MM.1S (cell line): ENCODE measurements around the gene MZB1.

ENCODE experiments used
- DNase-seq: peaks from one replicate; pipeline ENCODE4 v3.0.0-alpha.2; 2015
- H2AFZ ChIP-seq: fragments of 300-600 bp; sonication (generic); 2 replicates; pipeline ENCODE4 v1.6.0; 2016; ENCODE audit warnings: antibody characterized with exemption, low read length
- H3F3A ChIP-seq: fragments of 300-600 bp; sonication (generic); 2 replicates; pipeline ENCODE4 v1.6.1; 2016; ENCODE audit warnings: mild to moderate bottlenecking, antibody characterized with exemption, low read length, moderate library complexity, mixed read lengths; ENCODE audit not compliant: insufficient read depth
- H3K27ac ChIP-seq: fragments of 300-600 bp; sonication (generic); 2 replicates; pipeline ENCODE4 v1.5.1; 2016; ENCODE audit warnings: mild to moderate bottlenecking, low read length
- H3K27me3 ChIP-seq: fragments of 300-600 bp; sonication (generic); replicated peaks from 2 replicates; pipeline ENCODE4 v1.6.0; 2016; ENCODE audit warnings: low read length; ENCODE audit not compliant: insufficient read depth
- H3K36me3 ChIP-seq: fragments of 300-600 bp; sonication (generic); replicated peaks from 2 replicates; pipeline ENCODE4 v1.6.1; 2016; ENCODE audit warnings: mild to moderate bottlenecking, low read length, mixed read lengths; ENCODE audit not compliant: insufficient read depth
- H3K4me1 ChIP-seq: fragments of 300-600 bp; sonication (generic); 2 replicates; pipeline ENCODE4 v1.6.1; 2016; ENCODE audit warnings: low read length, mixed read lengths
- H3K4me2 ChIP-seq: fragments of 300-600 bp; sonication (generic); 2 replicates; pipeline ENCODE4 v1.6.0; 2016; ENCODE audit warnings: low read depth, low read length
- H3K4me3 ChIP-seq: fragments of 300-600 bp; sonication (generic); 2 replicates; pipeline ENCODE4 v1.5.1; 2016; ENCODE audit warnings: low read length, mixed read lengths
- H3K79me2 ChIP-seq: fragments of 300-600 bp; sonication (generic); 2 replicates; pipeline ENCODE4 v1.6.1; 2016; ENCODE audit warnings: mixed run types, low read length, mixed read lengths
- H3K9ac ChIP-seq: fragments of 300-600 bp; sonication (generic); 2 replicates; pipeline ENCODE4 v1.6.1; 2016; ENCODE audit warnings: low read length, mixed read lengths
- H3K9me2 ChIP-seq: fragments of 300-600 bp; sonication (generic); replicated peaks from 2 replicates; pipeline ENCODE4 v1.6.1; 2016; ENCODE audit warnings: mild to moderate bottlenecking, low read length, mixed read lengths; ENCODE audit not compliant: insufficient read depth
- H3K9me3 ChIP-seq: fragments of 300-600 bp; sonication (generic); replicated peaks from 2 replicates; pipeline ENCODE4 v1.6.1; 2016; ENCODE audit warnings: mild to moderate bottlenecking, low read length, mixed read lengths; ENCODE audit not compliant: insufficient read depth
- H4K20me1 ChIP-seq: fragments of 300-600 bp; sonication (generic); 2 replicates; pipeline ENCODE4 v1.6.1; 2016; ENCODE audit warnings: mild to moderate bottlenecking, low read length, moderate library complexity, mixed read lengths; ENCODE audit not compliant: insufficient read depth
- CTCF ChIP-seq: fragments of 300-600 bp; sonication (generic); IDR thresholded peaks from 2 replicates; pipeline ENCODE4 v1.5.1; 2016; ENCODE audit warnings: antibody characterized with exemption, low read length, mixed read lengths
- EZH2 ChIP-seq: fragments of 300-600 bp; sonication (generic); optimal IDR thresholded peaks from 2 replicates; pipeline ENCODE3; 2017; ENCODE audit warnings: low read depth, mild to moderate bottlenecking, antibody characterized with exemption, low read length, mixed read lengths
- EZH2phosphoT487 ChIP-seq: fragments of 300-600 bp; sonication (generic); IDR thresholded peaks from 2 replicates; pipeline ENCODE4 v1.6.1; 2018; ENCODE audit warnings: antibody characterized with exemption, low read length

Gene MZB1

GRCh38 chr5:139383993-139384590 lies 5.6 kb downstream of the MZB1 start:
- DNase-seq, result no peak
- TF ChIP-seq EZH2, result no peak
- no peak for TF ChIP-seq CTCF
- TF ChIP-seq EZH2phosphoT487, result no peak
- Histone ChIP-seq H2AFZ (no peak overlapping the region), H3K36me3 (no peaks in the 10 kb centered on the region), H3K9ac (peak overlapping the region; percentile 45; the same call in 1 of the 2 replicates), H3K9me3 (no peaks in the 10 kb centered on the region), H3K4me1 (peaks cover 38% of the 10 kb centered on the region), H3K4me3 (no peak overlapping the region), H3K79me2 (peaks cover 24% of the 10 kb centered on the region), H3K4me2 (no peak overlapping the region), H3F3A (peaks cover 64% of the 10 kb centered on the region), H4K20me1 (no peaks in the 10 kb centered on the region), H3K9me2 (no peaks in the 10 kb centered on the region), H3K27me3 (no peaks in the 10 kb centered on the region), H3K27ac (peak overlapping the region; percentile 98; the same call in 1 of the 2 replicates)

DNA sequence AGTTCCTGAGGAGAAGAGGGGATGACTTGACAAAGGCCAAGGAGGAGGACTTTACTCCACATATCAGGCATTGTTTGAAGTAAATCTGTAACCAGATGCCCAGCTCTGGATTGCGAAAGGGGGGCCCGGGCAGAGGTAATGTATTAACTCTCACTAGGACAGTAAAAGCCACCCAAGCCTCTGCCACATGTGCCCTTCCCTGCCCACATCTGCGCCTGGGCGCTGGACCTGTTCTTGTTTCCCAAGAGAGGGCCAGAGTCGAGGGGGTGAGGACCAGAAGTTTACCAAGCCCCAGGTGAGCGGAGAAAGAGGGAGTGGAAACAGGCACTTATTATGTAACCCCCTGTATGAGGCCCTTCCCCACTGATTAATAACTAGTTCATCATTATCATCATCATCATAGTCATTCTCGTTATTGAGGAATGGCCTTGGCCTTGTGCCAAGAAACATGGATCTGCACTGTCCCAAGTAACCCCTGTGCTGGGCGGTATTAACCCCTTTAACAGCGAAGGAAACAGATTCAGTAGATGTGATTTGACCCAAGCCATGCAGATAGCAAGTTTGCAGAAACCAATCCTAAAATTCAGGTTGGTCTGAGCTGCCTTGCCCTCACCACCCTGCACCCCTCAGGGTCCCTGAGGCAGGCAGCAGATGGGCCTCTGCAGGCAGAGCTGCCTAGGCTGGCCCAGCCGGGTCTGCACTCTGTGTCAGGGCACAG lies 6.3 kb downstream of the MZB1 start, which contains the start of gene SLC23A1:
Gene SLC23A1 (minus strand): TSS at position 23 of the 718 bp plus-strand sequence. CDS start 44 bp downstream, outside the sequence.
- Histone ChIP-seq H3K4me1 (peaks cover 38% of the 10 kb centered on the region), H3K9me2 (no peaks in the 10 kb centered on the region), H3K4me3 (no peak within 1 kb of the TSS), H3K9me3 (no peaks in the 10 kb centered on the region), H3K9ac (no peak within 1 kb of the TSS), H4K20me1 (no peaks in the 10 kb centered on the region), H3K27ac (peak within 1 kb of the TSS; percentile 98; the same call in 1 of the 2 replicates), H2AFZ (no peak within 1 kb of the TSS), H3K27me3 (no peaks in the 10 kb centered on the region), H3F3A (peaks cover 57% of the 10 kb centered on the region), H3K36me3 (no peaks in the 10 kb centered on the region), H3K79me2 (peaks cover 18% of the 10 kb centered on the region), H3K4me2 (no peak within 1 kb of the TSS)
- TF ChIP-seq CTCF (no peak), EZH2phosphoT487 (no peak), EZH2 (no peak)
- DNase-seq, result no peak

- no peak overlapping the region for H3K9ac ChIP-seq
- DNase-seq, result no peak
- no peak overlapping the region for H3K4me2 ChIP-seq
- no peak for TF ChIP-seq EZH2phosphoT487
- TF ChIP-seq CTCF, result no peak
- TF ChIP-seq EZH2, result no peak
- no peak overlapping the region for H2AFZ ChIP-seq
- peaks cover 51% of the 10 kb centered on the region for H3F3A ChIP-seq
- H3K36me3 ChIP-seq, result no peaks in the 10 kb centered on the region
- no peaks in the 10 kb centered on the region for H3K27me3 ChIP-seq
- H3K4me3 ChIP-seq, result no peak overlapping the region
- no peaks in the 10 kb centered on the region for H3K9me3 ChIP-seq
- H3K79me2 ChIP-seq, result peaks cover 11% of the 10 kb centered on the region
- no peaks in the 10 kb centered on the region for H4K20me1 ChIP-seq
- H3K27ac ChIP-seq, result no peak overlapping the region
- peaks cover 35% of the 10 kb centered on the region for H3K4me1 ChIP-seq
- no peaks in the 10 kb centered on the region for H3K9me2 ChIP-seq
Observed at GRCh38 chr5:139382807-139383206, 6.9 kb downstream of the MZB1 start.
